ENCODE data around the gene GRB14.

GRB14 gene

GRCh38 chr2:164609790-164610189 lies 11.5 kb downstream of the GRB14 start:
- no peak for DNase-seq

GRCh38 chr2:164606557-164606956 lies 14.7 kb downstream of the GRB14 start:
- DNase-seq = no peak

- DNase-seq = no peak
These were observed 16.0 kb downstream of the GRB14 start for GRCh38 chr2:164605295-164605694.

GRCh38 chr2:164600763-164601162 lies 20.5 kb downstream of the GRB14 start:
- DNase-seq = no peak

GRCh38 chr2:164599954-164600589 lies 21.2 kb downstream of the GRB14 start:
- DNase-seq = peak; percentile 60

GRCh38 chr2:164597983-164598382 lies 23.3 kb downstream of the GRB14 start:
- no peak for DNase-seq

GRCh38 chr2:164595031-164595430 lies 26.3 kb downstream of the GRB14 start:
- DNase-seq = no peak

- no peak for DNase-seq
These were observed 27.3 kb downstream of the GRB14 start for GRCh38 chr2:164593959-164594358.

GRCh38 chr2:164593541-164593940 lies 27.7 kb downstream of the GRB14 start:
- DNase-seq = no peak

- DNase-seq = no peak
These were observed 31.8 kb downstream of the GRB14 start for GRCh38 chr2:164589522-164589921.

- DNase-seq = no peak
These were observed 40.2 kb downstream of the GRB14 start for GRCh38 chr2:164581050-164581449.

- no peak for DNase-seq
These were observed 46.4 kb downstream of the GRB14 start for GRCh38 chr2:164574931-164575330.

GRCh38 chr2:164570475-164570874 lies 50.8 kb downstream of the GRB14 start:
- no peak for DNase-seq

- no peak for DNase-seq
These were observed 51.9 kb downstream of the GRB14 start for GRCh38 chr2:164569378-164569777.

- no peak for DNase-seq
These were observed 53.0 kb downstream of the GRB14 start for GRCh38 chr2:164568317-164568716.

- peak; percentile 43 for DNase-seq
These were observed 53.8 kb downstream of the GRB14 start for GRCh38 chr2:164567335-164567989.

GRCh38 chr2:164565359-164565758 lies 55.9 kb downstream of the GRB14 start:
- peak; percentile 60 for DNase-seq

GRCh38 chr2:164562666-164563065 lies 58.6 kb downstream of the GRB14 start:
- no peak for DNase-seq

- DNase-seq = no peak
These were observed 59.3 kb downstream of the GRB14 start for GRCh38 chr2:164561991-164562390.

- DNase-seq = no peak
These were observed 59.9 kb downstream of the GRB14 start for GRCh38 chr2:164561416-164561815.

- DNase-seq = no peak
These were observed 60.4 kb downstream of the GRB14 start for GRCh38 chr2:164560902-164561301.

GRCh38 chr2:164560181-164560792 lies 61.0 kb downstream of the GRB14 start:
- no peak for DNase-seq

- DNase-seq = no peak
These were observed 62.8 kb downstream of the GRB14 start for GRCh38 chr2:164558450-164558849.

- no peak for DNase-seq
These were observed 66.8 kb downstream of the GRB14 start for GRCh38 chr2:164554487-164554886.

Measured in NCI-H526 treated with DMSO at 0.1 percent for 48 hours (cell line).